Peyer's patch (tissue), 4 donors: ENCODE data around the gene PRSS56.

ENCODE experiments used
- POLR2A ChIP-seq, 2 donors: fragments of 450-650 bp; IDR thresholded peaks; one replicate each; pipeline ENCODE4 v1.5.1; 2017; ENCODE audit warnings: antibody characterized with exemption in 2 of 2, mild to moderate bottlenecking in 2 of 2, moderate library complexity in 2 of 2
- TF ChIP-seq, protein P1 (sequence below), 6 experiments: fragments of 450-650 bp in 4 of 6; fragments of 200-600 bp in 2 of 6; sonication (generic) in 1 of 6; IDR thresholded peaks; one replicate each; pipeline ENCODE4 v1.5.1; 2017 to 2019; ENCODE audit warnings: antibody characterized with exemption in 6 of 6, mild to moderate bottlenecking in 3 of 6, moderate library complexity in 1 of 6

- no peak for TF ChIP-seq POLR2A (IDR thresholded peaks at IDR 0.05)
- TF ChIP-seq, protein P1, sequence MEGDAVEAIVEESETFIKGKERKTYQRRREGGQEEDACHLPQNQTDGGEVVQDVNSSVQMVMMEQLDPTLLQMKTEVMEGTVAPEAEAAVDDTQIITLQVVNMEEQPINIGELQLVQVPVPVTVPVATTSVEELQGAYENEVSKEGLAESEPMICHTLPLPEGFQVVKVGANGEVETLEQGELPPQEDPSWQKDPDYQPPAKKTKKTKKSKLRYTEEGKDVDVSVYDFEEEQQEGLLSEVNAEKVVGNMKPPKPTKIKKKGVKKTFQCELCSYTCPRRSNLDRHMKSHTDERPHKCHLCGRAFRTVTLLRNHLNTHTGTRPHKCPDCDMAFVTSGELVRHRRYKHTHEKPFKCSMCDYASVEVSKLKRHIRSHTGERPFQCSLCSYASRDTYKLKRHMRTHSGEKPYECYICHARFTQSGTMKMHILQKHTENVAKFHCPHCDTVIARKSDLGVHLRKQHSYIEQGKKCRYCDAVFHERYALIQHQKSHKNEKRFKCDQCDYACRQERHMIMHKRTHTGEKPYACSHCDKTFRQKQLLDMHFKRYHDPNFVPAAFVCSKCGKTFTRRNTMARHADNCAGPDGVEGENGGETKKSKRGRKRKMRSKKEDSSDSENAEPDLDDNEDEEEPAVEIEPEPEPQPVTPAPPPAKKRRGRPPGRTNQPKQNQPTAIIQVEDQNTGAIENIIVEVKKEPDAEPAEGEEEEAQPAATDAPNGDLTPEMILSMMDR (IDR thresholded peaks at IDR 0.05): no peak
Measured at GRCh38 chr2:232522623-232523401, 2.6 kb downstream of the PRSS56 start.
